CD4-positive, alpha-beta T cell treated with Interleukin-15 for 4 hours (primary cell): ENCODE data around the gene KCNE1.
"Not testable (repeated sequence)": the region's sequence is repeated elsewhere in the genome, so short reads cannot be mapped to it uniquely, and the experiment has no call there.

Experiments used
- DNase-seq: peaks from one replicate; pipeline ENCODE4 v3.0.0-alpha.2; 2020; ENCODE audit warnings: low spot score

The KCNE1 gene

GRCh38 chr21:34511787-34512455 lies at the start of gene KCNE1:
KCNE1 (minus strand) TSS chr21:34512210; CDS start chr21:34449634, 62,576 bp downstream.
- DNase-seq: no peak

GRCh38 chr21:34561806-34562205 lies 49.8 kb upstream of the KCNE1 start:
- DNase-seq: no peak

GRCh38 chr21:34560609-34561008 lies 48.6 kb upstream of the KCNE1 start:
- no peak for DNase-seq

- DNase-seq: no peak
Observed at GRCh38 chr21:34560021-34560420, 48.0 kb upstream of the KCNE1 start.

GRCh38 chr21:34559089-34559631 lies 47.1 kb upstream of the KCNE1 start:
- no peak for DNase-seq

- DNase-seq: no peak
Observed at GRCh38 chr21:34558166-34558565, 46.2 kb upstream of the KCNE1 start.

GRCh38 chr21:34557261-34557660 lies 45.3 kb upstream of the KCNE1 start:
- DNase-seq: no peak

GRCh38 chr21:34554670-34555069 lies 42.7 kb upstream of the KCNE1 start:
- DNase-seq: not testable (repeated sequence)

GRCh38 chr21:34554227-34554626 lies 42.2 kb upstream of the KCNE1 start:
- no peak for DNase-seq

- no peak for DNase-seq
Observed at GRCh38 chr21:34553151-34553952, 41.3 kb upstream of the KCNE1 start.

- no peak for DNase-seq
Observed at GRCh38 chr21:34552360-34553098, 40.5 kb upstream of the KCNE1 start.

- no peak for DNase-seq
Observed at GRCh38 chr21:34550182-34550799, 38.3 kb upstream of the KCNE1 start.

GRCh38 chr21:34548781-34549376 lies 36.9 kb upstream of the KCNE1 start:
- no peak for DNase-seq

- no peak for DNase-seq
Observed at GRCh38 chr21:34546542-34546941, 34.5 kb upstream of the KCNE1 start.

- DNase-seq: no peak
Observed at GRCh38 chr21:34545079-34545884, 33.3 kb upstream of the KCNE1 start.

- DNase-seq: peak; percentile 34
Observed at GRCh38 chr21:34544032-34544496, 32.1 kb upstream of the KCNE1 start.

- DNase-seq: no peak
Observed at GRCh38 chr21:34543017-34543416, 31.0 kb upstream of the KCNE1 start.

GRCh38 chr21:34540206-34540605 lies 28.2 kb upstream of the KCNE1 start:
- DNase-seq: no peak

GRCh38 chr21:34537838-34538237 lies 25.8 kb upstream of the KCNE1 start:
- DNase-seq: no peak

- DNase-seq: no peak
Observed at GRCh38 chr21:34536820-34537219, 24.8 kb upstream of the KCNE1 start.

- DNase-seq: no peak
Observed at GRCh38 chr21:34536311-34536710, 24.3 kb upstream of the KCNE1 start.
